A375 (cell line): Measurements from ENCODE around the gene ISCU. TPM values are rescaled to one million over a fixed set of nuclear protein-coding genes. Genes with fewer than 3 reads are reported as not detected.

Experiments used
- total RNA-seq: library from RNA; depleted of rRNA; stranded (reverse); fragments of >200 nt; shearing (Covaris generic); gene quantifications from 2 replicates; pipeline ENCODE4 v1.2.3, GENCODE V29; 2014; rRNA removed

The ISCU gene
- 73.0 and 81.1 TPM in 2 replicates for total RNA-seq

GRCh38 chr12:108562348-108563135 is at the start of gene ISCU:
TSS of gene ISCU (plus strand) at chr12:108562596. CDS start at chr12:108562623, 27 bp downstream.

GRCh38 chr12:108514973-108515814 is 47.2 kb upstream of the ISCU start, which contains the start of gene FICD:
TSS of gene FICD (plus strand) at chr12:108515277. CDS start at chr12:108516973, 1,696 bp downstream.

GRCh38 chr12:108560752-108561719 is 1.4 kb upstream of the ISCU start, which contains the start of gene SART3:
TSS of gene SART3 (minus strand) at chr12:108561173. CDS start at chr12:108561154, 19 bp downstream.

GRCh38 chr12:108597559-108598471 is 35.4 kb downstream of the ISCU start, which contains the start of gene TMEM119:
TSS of gene TMEM119 (minus strand) at chr12:108598084. CDS start at chr12:108592383, 5,701 bp downstream.

Other genes with a start within 250 kb of the ISCU start
- 0.21 and 0.23 TPM in 2 replicates for gene CMKLR1, start 223.3 kb upstream of the ISCU start, total RNA-seq
- gene FICD, start 47.3 kb upstream of the ISCU start, total RNA-seq, result 3.6 and 5.0 TPM in 2 replicates
- 162 and 164 TPM in 2 replicates for gene SART3, start 1.4 kb upstream of the ISCU start, total RNA-seq
- gene TMEM119, start 35.5 kb downstream of the ISCU start, total RNA-seq, result not detected in 2 replicates
- gene SELPLG, start 71.3 kb downstream of the ISCU start, total RNA-seq, result 0.40 and 0.68 TPM in 2 replicates
- 56.0 and 86.6 TPM in 2 replicates for gene CORO1C, start 168.9 kb downstream of the ISCU start, total RNA-seq